ENCODE results near the gene ADAMTSL1.

DNA sequence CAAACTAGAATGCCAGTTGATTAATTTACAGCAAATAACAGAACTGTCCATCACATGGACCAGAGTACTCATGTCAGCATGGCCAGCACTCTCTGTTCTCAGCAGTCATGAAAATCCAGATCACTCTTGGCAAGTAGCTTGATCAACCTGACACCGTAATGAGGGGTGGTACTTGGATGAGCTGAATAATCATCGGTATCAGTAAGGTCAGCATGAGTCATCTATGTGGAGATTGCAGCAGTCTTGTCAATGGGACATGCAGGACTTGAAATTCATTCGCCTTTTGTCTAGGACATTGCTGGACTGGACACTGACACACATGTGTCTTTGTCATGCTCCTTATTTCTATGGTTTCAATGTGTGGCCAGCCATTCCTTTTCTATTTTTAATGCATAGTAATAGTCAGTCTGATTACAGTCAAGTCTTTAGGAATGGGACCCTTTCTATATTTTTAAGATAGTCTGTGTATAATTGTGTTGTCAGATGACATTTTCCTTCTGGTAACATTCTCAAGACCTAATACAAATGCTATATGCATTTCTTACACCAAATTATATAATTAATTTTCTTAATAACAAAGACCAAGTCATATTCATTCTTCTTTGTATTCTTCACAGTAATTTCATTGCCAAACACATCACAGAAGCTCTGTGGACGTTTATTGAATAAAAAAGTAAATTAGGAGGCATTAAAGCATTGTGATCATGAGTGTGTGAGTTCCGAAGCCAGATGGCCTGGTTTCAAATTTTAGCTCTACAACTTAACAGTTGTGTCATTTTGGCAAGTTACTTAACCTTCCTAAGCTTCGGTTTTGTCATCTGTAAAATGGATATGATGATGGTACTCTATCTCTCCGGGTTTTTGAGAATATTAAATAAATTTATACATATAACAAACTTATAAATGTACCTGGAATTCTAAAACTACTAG is 57.4 kb downstream of the ADAMTSL1 start:
- TF ChIP-seq TAF1 (CRISPR knock-in tag; IDR thresholded peaks at IDR 0.05), result no peak
- TF ChIP-seq, protein P1, sequence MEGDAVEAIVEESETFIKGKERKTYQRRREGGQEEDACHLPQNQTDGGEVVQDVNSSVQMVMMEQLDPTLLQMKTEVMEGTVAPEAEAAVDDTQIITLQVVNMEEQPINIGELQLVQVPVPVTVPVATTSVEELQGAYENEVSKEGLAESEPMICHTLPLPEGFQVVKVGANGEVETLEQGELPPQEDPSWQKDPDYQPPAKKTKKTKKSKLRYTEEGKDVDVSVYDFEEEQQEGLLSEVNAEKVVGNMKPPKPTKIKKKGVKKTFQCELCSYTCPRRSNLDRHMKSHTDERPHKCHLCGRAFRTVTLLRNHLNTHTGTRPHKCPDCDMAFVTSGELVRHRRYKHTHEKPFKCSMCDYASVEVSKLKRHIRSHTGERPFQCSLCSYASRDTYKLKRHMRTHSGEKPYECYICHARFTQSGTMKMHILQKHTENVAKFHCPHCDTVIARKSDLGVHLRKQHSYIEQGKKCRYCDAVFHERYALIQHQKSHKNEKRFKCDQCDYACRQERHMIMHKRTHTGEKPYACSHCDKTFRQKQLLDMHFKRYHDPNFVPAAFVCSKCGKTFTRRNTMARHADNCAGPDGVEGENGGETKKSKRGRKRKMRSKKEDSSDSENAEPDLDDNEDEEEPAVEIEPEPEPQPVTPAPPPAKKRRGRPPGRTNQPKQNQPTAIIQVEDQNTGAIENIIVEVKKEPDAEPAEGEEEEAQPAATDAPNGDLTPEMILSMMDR (CRISPR knock-in tag; IDR thresholded peaks at IDR 0.05), result no peak
- TF ChIP-seq, protein P2, sequence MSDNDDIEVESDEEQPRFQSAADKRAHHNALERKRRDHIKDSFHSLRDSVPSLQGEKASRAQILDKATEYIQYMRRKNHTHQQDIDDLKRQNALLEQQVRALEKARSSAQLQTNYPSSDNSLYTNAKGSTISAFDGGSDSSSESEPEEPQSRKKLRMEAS (IDR thresholded peaks at IDR 0.05), result no peak
- no peak for TF ChIP-seq PITX1 (CRISPR knock-in tag; IDR thresholded peaks at IDR 0.05)

Data from HepG2 (cell line).